HepG2 (cell line): ENCODE measurements around the gene RECQL. TPM values are rescaled to one million over a fixed set of nuclear protein-coding genes. Genes with fewer than 3 reads are reported as not detected.

Experiments used
- ATAC-seq: fragments of 200-7000 bp; cut with Tn5 transposase; 3 replicates; pipeline ENCODE4 v1.9.1; 2020; ENCODE audit warnings: mild to moderate bottlenecking, moderate library complexity
- BruUV-seq: library from RNA; stranded (reverse); fragments of 400-500 nt; replicated peaks from 2 replicates; lab custom pipeline; 2021; lab: Mats Ljungman, UMichigan
- CTCF ChIA-PET: fragments of 300-600 bp; formaldehyde crosslinking; extraction: SDS; loops from one replicate; lab custom pipeline; 2021; ENCODE audit warnings: low total read pairs, inconsistent platforms, low intra/inter-chr PET ratio; lab: Yijun Ruan, JAX
- POLR2A ChIA-PET: fragments of 350-600 bp; sonication (Branson Sonifier 250); formaldehyde crosslinking; loops from one replicate; lab custom pipeline; 2020; ENCODE audit warnings: antibody characterized with exemption, inconsistent platforms; lab: Yijun Ruan, JAX
- DNase-seq: peaks from one replicate; pipeline ENCODE4 v3.0.0-alpha.2; 2015; ENCODE audit warnings: low spot score
- FAIRE-seq: peaks from 3 replicates; lab custom pipeline; 2011; peaks lifted over from hg19 to GRCh38; lab: Jason Lieb, UNC
- H2AFZ ChIP-seq: one replicate; pipeline ENCODE4 v1.6.1; 2011; ENCODE audit warnings: low read length, inconsistent platforms
- H3K27ac ChIP-seq: fragments of 300-600 bp; 3 replicates; pipeline ENCODE4 v1.8.0; 2011; ENCODE audit warnings: mixed run types, mild to moderate bottlenecking, mixed read lengths, low read length, inconsistent platforms; ENCODE audit not compliant: insufficient read depth; ENCODE audit errors: extremely low read length
- H3K27me3 ChIP-seq, 2 experiments: fragments of 200-600 bp in 1 of 2; 2 replicates in 1 of 2; 3 replicates in 1 of 2; pipeline versions ENCODE4 v1.6.0 to v1.8.0; 2011; ENCODE audit warnings: low read length in 2 of 2, mild to moderate bottlenecking in 2 of 2, moderate library complexity in 2 of 2, inconsistent platforms in 1 of 2; ENCODE audit not compliant: insufficient read depth in 2 of 2, control insufficient read depth in 1 of 2
- H3K36me3 ChIP-seq, 2 experiments: fragments of 200-600 bp in 1 of 2; replicated peaks in 1 of 2; 2 replicates in 1 of 2; 3 replicates in 1 of 2; pipeline versions ENCODE4 v1.5.1 to v1.8.0; 2011; ENCODE audit warnings: low read length in 2 of 2, inconsistent platforms in 1 of 2; ENCODE audit not compliant: insufficient read depth in 2 of 2, control insufficient read depth in 1 of 2
- H3K4me1 ChIP-seq: 2 replicates; pipeline ENCODE4 v1.5.1; 2012; ENCODE audit warnings: low read length, inconsistent platforms; ENCODE audit not compliant: insufficient read depth
- H3K4me2 ChIP-seq: 2 replicates; pipeline ENCODE4 v1.6.0; 2011; ENCODE audit warnings: low read depth, low read length, inconsistent platforms
- H3K4me3 ChIP-seq, 3 experiments: fragments of 200-600 bp in 1 of 3; sonication (generic), shearing (Covaris generic) in 1 of 3; replicated peaks in 1 of 3; 2 replicates each; pipeline ENCODE4 v1.5.1; 2011 to 2016; ENCODE audit warnings: low read length in 3 of 3, inconsistent platforms in 2 of 3, low read depth in 2 of 3, mild to moderate bottlenecking in 2 of 3, control low read depth in 1 of 3, mixed read lengths in 1 of 3; ENCODE audit not compliant: insufficient read depth in 1 of 3
- H3K79me2 ChIP-seq: one replicate; pipeline ENCODE4 v1.6.1; 2011; ENCODE audit warnings: low read length, inconsistent platforms; ENCODE audit not compliant: insufficient read depth
- H3K9ac ChIP-seq: 2 replicates; pipeline ENCODE4 v1.6.0; 2011; ENCODE audit warnings: mild to moderate bottlenecking, low read depth, low read length, inconsistent platforms; ENCODE audit not compliant: insufficient read depth
- H3K9me3 ChIP-seq: 2 replicates; pipeline ENCODE4 v1.5.1; 2012; ENCODE audit warnings: mild to moderate bottlenecking, low read length
- H4K20me1 ChIP-seq: 2 replicates; pipeline ENCODE4 v1.6.0; 2011; ENCODE audit warnings: inconsistent platforms, mild to moderate bottlenecking, low read length, moderate library complexity; ENCODE audit not compliant: insufficient read depth
- NONO ChIP-seq, 2 experiments: fragments of 450-650 bp in 1 of 2; sonication (generic) in 1 of 2; formaldehyde crosslinking in 1 of 2; IDR thresholded peaks in 1 of 2; conservative IDR thresholded peaks in 1 of 2; 2 replicates each; pipeline versions ENCODE4 v1.6.1 to v1.8.0; 2017 to 2022; ENCODE audit warnings: mild to moderate bottlenecking in 1 of 2, missing genetic modification reagents in 1 of 2, moderate library complexity in 1 of 2
- SETDB1 ChIP-seq: sonication (generic); formaldehyde crosslinking; IDR thresholded peaks from 2 replicates; pipeline ENCODE4 v1.5.1; 2020; ENCODE audit warnings: missing genetic modification reagents, mild to moderate bottlenecking, borderline replicate concordance
- SP1 ChIP-seq, 2 experiments: fragments of 450-650 bp in 1 of 2; sonication (generic) in 1 of 2; formaldehyde crosslinking in 1 of 2; IDR thresholded peaks; 2 replicates each; pipeline versions ENCODE4 v1.4.0 to v1.6.1; 2016 to 2020; ENCODE audit warnings: missing genetic modification reagents in 1 of 2
- ZMYM3 ChIP-seq: sonication (generic); formaldehyde crosslinking; IDR thresholded peaks from 2 replicates; pipeline ENCODE4 v1.5.1; 2020; ENCODE audit warnings: mild to moderate bottlenecking, missing genetic modification reagents
- ZNF549 ChIP-seq: sonication (generic); formaldehyde crosslinking; IDR thresholded peaks from 2 replicates; pipeline ENCODE4 v1.5.0; 2020; ENCODE audit warnings: missing genetic modification reagents
- ZNF691 ChIP-seq: sonication (generic); formaldehyde crosslinking; IDR thresholded peaks from 2 replicates; pipeline ENCODE4 v1.4.0; 2020; ENCODE audit warnings: missing genetic modification reagents, low read depth, mild to moderate bottlenecking, borderline replicate concordance
- WGBS: methylation state at CpG from one replicate; pipeline ENCODE4 v1.1.6; 2017; ENCODE audit warnings: low lambda C conversion rate; 5-methylcytosine and 5-hydroxymethylcytosine counted together
- in situ Hi-C: cut with HindIII; loops from 2 replicates; pipeline ENCODE4 v1.10.0; 2017; ENCODE audit warnings: low pct_unique_long_range_greater_than_20kb; ENCODE audit not compliant: extremely low pct_ligation_motif_present
- intact Hi-C: fragments of 100-400 bp; cut with micrococcal nuclease; formaldehyde crosslinking; loops from one replicate; pipeline ENCODE4 v1.10.0; 2022; ENCODE audit not compliant: unreplicated experiment
- polyA plus RNA-seq, 8 experiments: library from polyadenylated mRNA; depleted of rRNA in 3 of 8; stranded (reverse) in 7 of 8; unstranded in 1 of 8; fragments of >200 nt; fragmentation: Illumina TruSeq in 4 of 8; extraction: Trizol in 4 of 8; gene quantifications; 2 replicates each; pipeline versions ENCODE4 v1.2.1 to v1.2.3, GENCODE V29; 2011 to 2016; ENCODE audit warnings: low read depth in 4 of 8, missing spikeins in 1 of 8, mixed read lengths in 1 of 8; ENCODE audit not compliant: insufficient read depth in 1 of 8
- total RNA-seq, 5 experiments: library from RNA; depleted of rRNA; stranded (reverse); fragments of >200 nt; fragmentation: Illumina TruSeq; extraction: Trizol; gene quantifications; 2 replicates each; pipeline ENCODE4 v1.2.3, GENCODE V29; 2016; ENCODE audit warnings: low read depth in 1 of 5

Gene RECQL
- total and polyA plus RNA-seq, 2 of the 13 experiments (the other 11 are each of a cell fraction or from before 2014, with no cell fraction given): 7.2 to 41.5 TPM

DNA sequence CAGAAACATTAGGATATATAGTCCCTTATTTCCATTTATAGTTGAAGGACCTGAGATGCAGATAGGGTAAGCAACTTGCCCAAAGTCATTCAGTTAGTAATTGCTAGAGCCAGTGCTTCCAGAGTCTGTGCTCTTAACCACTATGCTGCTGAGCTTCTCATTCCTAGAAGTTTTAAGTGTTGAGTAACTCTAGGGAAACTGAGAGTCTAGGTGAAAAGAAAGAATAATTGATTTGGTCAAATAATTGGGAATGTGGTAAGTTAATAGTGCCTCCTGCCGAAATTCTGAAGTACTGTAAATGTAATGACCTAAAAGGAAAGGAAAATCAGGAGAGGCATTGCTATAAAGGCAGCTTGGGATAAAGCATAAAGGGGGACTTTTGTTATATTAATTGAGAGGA lies 49.9 kb downstream of the RECQL start:
- no peak for TF ChIP-seq SETDB1 (CRISPR knock-in tag)
- TF ChIP-seq SP1 (IDR thresholded peaks at IDR 0.05): no peak
- no peak for TF ChIP-seq SP1 (CRISPR knock-in tag; IDR thresholded peaks at IDR 0.05)
- no peak for TF ChIP-seq ZMYM3 (CRISPR knock-in tag)
- TF ChIP-seq NONO (IDR thresholded peaks at IDR 0.05): no peak
- no peak for TF ChIP-seq NONO (CRISPR knock-in tag; conservative IDR thresholded peaks at IDR 0.05)
- no peak for TF ChIP-seq ZNF549 (CRISPR knock-in tag)
- TF ChIP-seq ZNF691 (CRISPR knock-in tag): no peak
- TF ChIP-seq, all 625 proteins: peak for 0
- Histone ChIP-seq H3K27me3 (no peaks in the 10 kb centered on the region), H3K9me3 (no peaks in the 10 kb centered on the region), H3K4me1 (no peaks in the 10 kb centered on the region), H3K4me3 (no peak overlapping the region), H3K9ac (no peak overlapping the region), H3K27ac (no peak overlapping the region), H4K20me1 (no peaks in the 10 kb centered on the region), H3K36me3 (peaks cover 1 to 22% of the 10 kb centered on the region in 2 experiments; a peak in 4 of 5 replicates), H2AFZ (no peak overlapping the region), H3K79me2 (no peaks in the 10 kb centered on the region), H3K4me2 (no peak overlapping the region)
- POLR2A ChIA-PET: no interaction called here
- BruUV-seq: no TSS peak
- no peak for ATAC-seq
- FAIRE-seq: no peak
- in situ Hi-C loops: no loop called here
- intact Hi-C loops: no loop called here
- DNase-seq: no peak
- CTCF ChIA-PET: no interaction called here
- WGBS: 81% methylated on average over 1 of the region's 1 CpG
